IMR-90 (cell line): ENCODE measurements around the gene SNTG2. TPM values are rescaled to one million over a fixed set of nuclear protein-coding genes. Genes with fewer than 3 reads are reported as not detected.

ENCODE experiments used
- ATAC-seq: fragments of 200-7000 bp; cut with Tn5 transposase; 2 replicates; pipeline ENCODE4 v1.9.1; 2020; ENCODE audit warnings: low read depth, mild to moderate bottlenecking, moderate library complexity
- BruUV-seq: library from RNA; stranded (reverse); fragments of 400-500 nt; replicated peaks from 2 replicates; lab custom pipeline; 2021; lab: Mats Ljungman, UMichigan
- CTCF ChIA-PET: fragments of 300-600 bp; formaldehyde crosslinking; extraction: SDS; loops from one replicate; lab custom pipeline; 2021; ENCODE audit warnings: antibody characterized with exemption; lab: Yijun Ruan, JAX
- POLR2A ChIA-PET: fragments of 300-600 bp; sonication (Branson Sonifier 250); formaldehyde crosslinking; loops from one replicate; lab custom pipeline; 2022; ENCODE audit warnings: antibody characterized with exemption; ENCODE audit not compliant: unreplicated experiment; lab: Charles Lee
- DNase-seq: peaks from one replicate; pipeline ENCODE4 v3.0.0; 2013
- H2AFZ ChIP-seq: replicated peaks from 2 replicates; pipeline ENCODE3; 2013; ENCODE audit warnings: low read length, mild to moderate bottlenecking; ENCODE audit not compliant: poor library complexity
- H2AK5ac ChIP-seq: 2 replicates; pipeline ENCODE4 v1.6.1; 2013; ENCODE audit warnings: low read depth, low read length, inconsistent platforms
- H2AK9ac ChIP-seq: replicated peaks from 2 replicates; pipeline ENCODE3; 2013; ENCODE audit warnings: mild to moderate bottlenecking, low read depth, low read length, moderate library complexity; ENCODE audit not compliant: poor library complexity
- H2BK120ac ChIP-seq: 2 replicates; pipeline ENCODE4 v1.6.1; 2013; ENCODE audit warnings: low read depth, low read length, inconsistent platforms
- H2BK15ac ChIP-seq: 3 replicates; pipeline ENCODE4 v1.6.1; 2013; ENCODE audit warnings: low read depth, low read length, inconsistent platforms
- H2BK20ac ChIP-seq: 2 replicates; pipeline ENCODE4 v1.6.1; 2013; ENCODE audit warnings: low read depth, mild to moderate bottlenecking, inconsistent platforms, low read length, moderate library complexity
- H2BK5ac ChIP-seq: 2 replicates; pipeline ENCODE4 v1.6.1; 2013; ENCODE audit warnings: mild to moderate bottlenecking, low read depth, low read length, inconsistent platforms; ENCODE audit not compliant: poor library complexity, severe bottlenecking
- H3K14ac ChIP-seq: replicated peaks from 2 replicates; pipeline ENCODE4 v1.6.1; 2013; ENCODE audit warnings: low read depth, low read length, inconsistent platforms
- H3K18ac ChIP-seq: 2 replicates; pipeline ENCODE4 v1.6.1; 2013; ENCODE audit warnings: low read depth, low read length, control low read depth
- H3K23ac ChIP-seq: 2 replicates; pipeline ENCODE4 v1.6.1; 2013; ENCODE audit warnings: low read depth, low read length, inconsistent platforms
- H3K27ac ChIP-seq: 2 replicates; pipeline ENCODE4 v1.5.1; 2013; ENCODE audit warnings: mild to moderate bottlenecking, control low read depth, low read length; ENCODE audit not compliant: insufficient read depth
- H3K27me3 ChIP-seq: 2 replicates; pipeline ENCODE4 v1.6.1; 2013; ENCODE audit warnings: low read length; ENCODE audit not compliant: control insufficient read depth, insufficient read depth
- H3K36me3 ChIP-seq: 2 replicates; pipeline ENCODE4 v1.6.1; 2013; ENCODE audit warnings: low read length, mixed read lengths; ENCODE audit not compliant: control insufficient read depth, insufficient read depth
- H3K4ac ChIP-seq: 2 replicates; pipeline ENCODE4 v1.6.1; 2013; ENCODE audit warnings: low read depth, low read length, inconsistent platforms
- H3K4me1 ChIP-seq: 2 replicates; pipeline ENCODE4 v1.6.1; 2013; ENCODE audit warnings: low read length, mixed read lengths; ENCODE audit not compliant: control insufficient read depth, insufficient read depth
- H3K4me2 ChIP-seq: 2 replicates; pipeline ENCODE4 v1.6.1; 2013; ENCODE audit warnings: low read depth, mild to moderate bottlenecking, control low read depth, low read length, moderate library complexity
- H3K4me3 ChIP-seq: 2 replicates; pipeline ENCODE4 v1.5.1; 2013; ENCODE audit warnings: low read depth, mild to moderate bottlenecking, control low read depth, low read length, moderate library complexity; ENCODE audit not compliant: insufficient read depth
- H3K56ac ChIP-seq: 2 replicates; pipeline ENCODE4 v1.6.1; 2013; ENCODE audit warnings: low read length, inconsistent platforms; ENCODE audit not compliant: insufficient read depth; ENCODE audit errors: extremely low read depth
- H3K79me1 ChIP-seq, 2 experiments: 2 replicates each; pipeline ENCODE4 v1.6.1; 2013; ENCODE audit warnings: low read length in 2 of 2, inconsistent platforms in 1 of 2, low read depth in 1 of 2
- H3K9ac ChIP-seq: 2 replicates; pipeline ENCODE4 v1.6.1; 2013; ENCODE audit warnings: low read depth, low read length, control low read depth
- H3K9me1 ChIP-seq: 2 replicates; pipeline ENCODE4 v1.6.1; 2013; ENCODE audit warnings: low read length, inconsistent platforms; ENCODE audit not compliant: insufficient read depth
- H3K9me3 ChIP-seq: 2 replicates; pipeline ENCODE4 v1.6.1; 2013; ENCODE audit warnings: low read length; ENCODE audit not compliant: control insufficient read depth, insufficient read depth
- H4K20me1 ChIP-seq: 2 replicates; pipeline ENCODE4 v1.6.1; 2013; ENCODE audit warnings: low read length, inconsistent platforms; ENCODE audit not compliant: insufficient read depth
- H4K5ac ChIP-seq: 2 replicates; pipeline ENCODE4 v1.6.1; 2013; ENCODE audit warnings: mild to moderate bottlenecking, low read depth, low read length, control low read depth
- H4K8ac ChIP-seq, 2 experiments: 2 replicates each; pipeline ENCODE4 v1.6.1; 2013; ENCODE audit warnings: low read depth in 2 of 2, low read length in 2 of 2, control low read depth in 1 of 2, inconsistent platforms in 1 of 2
- H4K91ac ChIP-seq: 2 replicates; pipeline ENCODE4 v1.6.1; 2013; ENCODE audit warnings: low read depth, low read length, inconsistent platforms; ENCODE audit not compliant: insufficient read depth
- CHD1 ChIP-seq: IDR thresholded peaks from 2 replicates; pipeline ENCODE4 v1.6.1; 2012; ENCODE audit warnings: low read depth, low read length, improper control_type of control experiment
- CTCF ChIP-seq: conservative IDR thresholded peaks from 2 replicates; pipeline ENCODE4 v1.5.1; 2012; ENCODE audit warnings: mild to moderate bottlenecking, low read depth, low read length, improper control_type of control experiment
- MAZ ChIP-seq: IDR thresholded peaks from 2 replicates; pipeline ENCODE4 v1.6.1; 2012; ENCODE audit warnings: low read depth, mild to moderate bottlenecking, low read length, improper control_type of control experiment, moderate library complexity, borderline replicate concordance
- NFE2L2 ChIP-seq: fragments of 150-350 bp; IDR thresholded peaks from 2 replicates; pipeline ENCODE4 v1.6.1; 2016; ENCODE audit warnings: low read depth, mild to moderate bottlenecking, low read length
- POLR2A ChIP-seq: IDR thresholded peaks from 2 replicates; pipeline ENCODE4 v1.6.1; 2012; ENCODE audit warnings: mild to moderate bottlenecking, low read depth, low read length
- RAD21 ChIP-seq: IDR thresholded peaks from 2 replicates; pipeline ENCODE4 v1.6.1; 2012; ENCODE audit warnings: low read length, improper control_type of control experiment
- RCOR1 ChIP-seq: IDR thresholded peaks from 2 replicates; pipeline ENCODE4 v1.6.1; 2012; ENCODE audit warnings: mild to moderate bottlenecking, low read length, improper control_type of control experiment; ENCODE audit not compliant: insufficient replicate concordance
- RFX5 ChIP-seq: IDR thresholded peaks from 2 replicates; pipeline ENCODE4 v1.8.0; 2012; ENCODE audit warnings: low read depth, mild to moderate bottlenecking, low read length, moderate library complexity
- SMC3 ChIP-seq: fragments of 150-350 bp; IDR thresholded peaks from 2 replicates; pipeline ENCODE4 v1.6.1; 2016; ENCODE audit warnings: low read depth, mild to moderate bottlenecking, antibody characterized with exemption, low read length, moderate library complexity
- USF2 ChIP-seq: fragments of 150-350 bp; IDR thresholded peaks from 2 replicates; pipeline ENCODE4 v1.6.1; 2017; ENCODE audit warnings: mild to moderate bottlenecking, antibody characterized with exemption, low read length, low read depth
- WGBS, 2 experiments: methylation state at CpG; one replicate each; pipeline versions ENCODE4 v1.1.5 to v1.1.7; 2013; ENCODE audit warnings: missing lambda C conversion rate in 2 of 2; ENCODE audit not compliant: insufficient read length in 1 of 2; ENCODE audit errors: extremely low coverage in 2 of 2; 5-methylcytosine and 5-hydroxymethylcytosine counted together
- dilution Hi-C: fragments of 300-500 bp; cut with HindIII; formaldehyde crosslinking; loops from one replicate; pipeline ENCODE4 v1.14.3; 2018; ENCODE audit warnings: low sequenced_read_pairs; ENCODE audit not compliant: unreplicated experiment
- in situ Hi-C: fragments of 300-500 bp; cut with MboI; formaldehyde crosslinking; loops from 3 replicates; pipeline ENCODE4 v1.14.3; 2019; ENCODE audit warnings: low sequenced_read_pairs, inconsistent platforms, mixed read lengths
- intact Hi-C: fragments of 100-400 bp; cut with micrococcal nuclease; formaldehyde crosslinking; loops from 2 replicates; pipeline ENCODE4 v1.10.0; 2022
- polyA plus RNA-seq, 3 experiments: library from polyadenylated mRNA; depleted of rRNA; stranded (reverse); fragments of >200 nt; gene quantifications; 2 replicates each; pipeline ENCODE4 v1.2.3, GENCODE V29; 2012; ENCODE audit warnings: low replicate concordance in 1 of 3
- total RNA-seq: library from RNA; depleted of rRNA; stranded (reverse); fragments of >200 nt; gene quantifications from 2 replicates; pipeline ENCODE4 v1.2.3, GENCODE V29; 2012

SNTG2 gene
- total and polyA plus RNA-seq, 2 of the 4 experiments (the other 2 are of a cell fraction), result under 0.01 to 0.17 TPM

- no peak overlapping the region for H3K4me2 ChIP-seq
- ATAC-seq, result no peak
- no peak overlapping the region for H4K91ac ChIP-seq
- dilution Hi-C loops, result no loop called here
- H3K23ac ChIP-seq, result no peak overlapping the region
- no peak for DNase-seq
- H2BK20ac ChIP-seq, result no peak overlapping the region
- no peaks in the 10 kb centered on the region for H3K9me1 ChIP-seq
- no peak overlapping the region for H4K5ac ChIP-seq
- H3K18ac ChIP-seq, result no peak overlapping the region
- 63% methylated on average over 11 of the region's 12 CpGs; no CpG with 5 or more reads in 1 of the 2 experiments for WGBS, 2 experiments
- no peak overlapping the region for H2BK5ac ChIP-seq
- no peak overlapping the region for H2AK5ac ChIP-seq
- H2BK120ac ChIP-seq, result no peak overlapping the region
- in situ Hi-C loops, result no loop called here
- H2BK15ac ChIP-seq, result no peak overlapping the region
- H2AK9ac ChIP-seq, result no peak overlapping the region
- no peak overlapping the region for H3K9ac ChIP-seq
- ChIA-PET CTCF (no interaction called here), POLR2A (no interaction called here)
- no peak overlapping the region for H3K4me3 ChIP-seq
- no TSS peak for BruUV-seq
- H3K36me3 ChIP-seq, result no peaks in the 10 kb centered on the region
- no peaks in the 10 kb centered on the region for H3K27me3 ChIP-seq
- H3K27ac ChIP-seq, result no peak overlapping the region
- TF ChIP-seq POLR2A (no peak), USF2 (no peak), RFX5 (no peak), CHD1 (no peak), SMC3 (no peak), MAZ (no peak), NFE2L2 (no peak), CTCF (no peak), RCOR1 (no peak), RAD21 (no peak)
- no peaks in the 10 kb centered on the region for H3K4me1 ChIP-seq
- H3K56ac ChIP-seq, result no peak overlapping the region
- no peak overlapping the region for H2AFZ ChIP-seq
- H4K20me1 ChIP-seq, result no peaks in the 10 kb centered on the region
- H3K79me1 ChIP-seq, result no peaks in the 10 kb centered on the region
- H4K8ac ChIP-seq, result no peak overlapping the region
- intact Hi-C loops, result no loop called here
- no peak overlapping the region for H3K4ac ChIP-seq
- H3K9me3 ChIP-seq, result peaks cover 25% of the 10 kb centered on the region
- no peak overlapping the region for H3K14ac ChIP-seq
Measured at GRCh38 chr2:1403565-1403964, 452.9 kb downstream of the SNTG2 start.
